Prostate gland (tissue), 2 donors: Measurements from ENCODE around the gene TMEM69.
"Not testable (repeated sequence)": the region's sequence is repeated elsewhere in the genome, so short reads cannot be mapped to it uniquely, and the experiment has no call there.

Experiments used
- POLR2A ChIP-seq: fragments of 450-650 bp; IDR thresholded peaks from one replicate; pipeline ENCODE4 v1.6.1; 2016; ENCODE audit warnings: antibody characterized with exemption, mild to moderate bottlenecking
- POLR2AphosphoS5 ChIP-seq: sonication (generic); formaldehyde crosslinking; IDR thresholded peaks from one replicate; pipeline ENCODE4 v1.6.1; 2017; ENCODE audit warnings: antibody characterized with exemption
- TF ChIP-seq, protein P1 (sequence below), 4 experiments: fragments of 200-600 bp in 2 of 4; fragments of 450-650 bp in 2 of 4; sonication (generic) in 2 of 4; IDR thresholded peaks; 1 replicate in 3 of 4; 2 replicates in 1 of 4; pipeline ENCODE4 v1.5.1; 2016 to 2019; ENCODE audit warnings: antibody characterized with exemption in 4 of 4, mild to moderate bottlenecking in 2 of 4, moderate library complexity in 2 of 4

DNA sequence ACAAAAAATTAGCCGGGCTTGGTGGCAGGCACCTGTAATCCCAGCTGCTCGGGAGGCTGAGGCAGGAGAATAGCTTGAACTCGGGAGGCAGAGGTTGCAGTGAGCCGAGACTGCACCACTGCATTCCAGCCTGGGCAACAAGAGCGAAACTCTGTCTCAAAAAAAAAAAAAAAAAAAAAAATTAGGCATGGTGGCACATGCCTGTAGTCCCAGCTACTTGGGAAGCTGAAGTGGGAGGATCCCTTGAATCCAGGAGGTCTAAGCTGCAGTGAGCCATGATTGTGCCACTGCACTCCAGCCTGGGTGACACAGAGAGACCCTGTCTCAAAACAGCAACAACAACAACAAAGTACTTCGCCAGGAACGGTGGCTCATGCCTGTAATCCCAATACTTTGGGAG is 11.4 kb upstream of the TMEM69 start:
- TF ChIP-seq, protein P1, sequence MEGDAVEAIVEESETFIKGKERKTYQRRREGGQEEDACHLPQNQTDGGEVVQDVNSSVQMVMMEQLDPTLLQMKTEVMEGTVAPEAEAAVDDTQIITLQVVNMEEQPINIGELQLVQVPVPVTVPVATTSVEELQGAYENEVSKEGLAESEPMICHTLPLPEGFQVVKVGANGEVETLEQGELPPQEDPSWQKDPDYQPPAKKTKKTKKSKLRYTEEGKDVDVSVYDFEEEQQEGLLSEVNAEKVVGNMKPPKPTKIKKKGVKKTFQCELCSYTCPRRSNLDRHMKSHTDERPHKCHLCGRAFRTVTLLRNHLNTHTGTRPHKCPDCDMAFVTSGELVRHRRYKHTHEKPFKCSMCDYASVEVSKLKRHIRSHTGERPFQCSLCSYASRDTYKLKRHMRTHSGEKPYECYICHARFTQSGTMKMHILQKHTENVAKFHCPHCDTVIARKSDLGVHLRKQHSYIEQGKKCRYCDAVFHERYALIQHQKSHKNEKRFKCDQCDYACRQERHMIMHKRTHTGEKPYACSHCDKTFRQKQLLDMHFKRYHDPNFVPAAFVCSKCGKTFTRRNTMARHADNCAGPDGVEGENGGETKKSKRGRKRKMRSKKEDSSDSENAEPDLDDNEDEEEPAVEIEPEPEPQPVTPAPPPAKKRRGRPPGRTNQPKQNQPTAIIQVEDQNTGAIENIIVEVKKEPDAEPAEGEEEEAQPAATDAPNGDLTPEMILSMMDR (IDR thresholded peaks at IDR 0.05), result not testable (repeated sequence)
- not testable (repeated sequence) for TF ChIP-seq POLR2A, POLR2AphosphoS5
